HTERT RPE-1 (cell line): ENCODE measurements around the gene PPP1R15A.
"Not testable (repeated sequence)": the region's sequence is repeated elsewhere in the genome, so short reads cannot be mapped to it uniquely, and the experiment has no call there.

Source experiments
- in situ Hi-C: fragments of 300-500 bp; cut with MboI; formaldehyde crosslinking; loops from 4 replicates; pipeline ENCODE4 v1.14.3; 2020; ENCODE audit warnings: low sequenced_read_pairs

The PPP1R15A gene

DNA sequence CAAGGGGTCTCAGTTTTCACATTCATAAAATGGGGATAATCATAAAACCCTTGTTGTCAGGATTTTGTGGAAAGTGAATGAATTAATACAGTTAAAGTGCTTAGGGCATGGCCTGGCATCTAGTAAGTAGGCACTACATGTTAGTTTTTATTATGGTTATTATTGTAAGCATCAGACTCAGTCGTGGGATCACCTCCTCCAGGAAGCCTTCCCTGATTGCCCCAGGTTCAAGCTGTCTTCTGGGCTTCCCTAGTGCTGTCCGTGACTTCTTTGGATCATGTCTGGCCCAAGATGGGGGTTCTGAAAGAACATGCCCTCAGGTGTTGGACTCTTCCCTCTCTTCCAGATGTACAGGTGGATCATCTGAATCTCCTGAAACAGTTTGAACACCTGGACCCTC lies 38.6 kb downstream of the PPP1R15A start:
- in situ Hi-C loops = no loop called here

DNA sequence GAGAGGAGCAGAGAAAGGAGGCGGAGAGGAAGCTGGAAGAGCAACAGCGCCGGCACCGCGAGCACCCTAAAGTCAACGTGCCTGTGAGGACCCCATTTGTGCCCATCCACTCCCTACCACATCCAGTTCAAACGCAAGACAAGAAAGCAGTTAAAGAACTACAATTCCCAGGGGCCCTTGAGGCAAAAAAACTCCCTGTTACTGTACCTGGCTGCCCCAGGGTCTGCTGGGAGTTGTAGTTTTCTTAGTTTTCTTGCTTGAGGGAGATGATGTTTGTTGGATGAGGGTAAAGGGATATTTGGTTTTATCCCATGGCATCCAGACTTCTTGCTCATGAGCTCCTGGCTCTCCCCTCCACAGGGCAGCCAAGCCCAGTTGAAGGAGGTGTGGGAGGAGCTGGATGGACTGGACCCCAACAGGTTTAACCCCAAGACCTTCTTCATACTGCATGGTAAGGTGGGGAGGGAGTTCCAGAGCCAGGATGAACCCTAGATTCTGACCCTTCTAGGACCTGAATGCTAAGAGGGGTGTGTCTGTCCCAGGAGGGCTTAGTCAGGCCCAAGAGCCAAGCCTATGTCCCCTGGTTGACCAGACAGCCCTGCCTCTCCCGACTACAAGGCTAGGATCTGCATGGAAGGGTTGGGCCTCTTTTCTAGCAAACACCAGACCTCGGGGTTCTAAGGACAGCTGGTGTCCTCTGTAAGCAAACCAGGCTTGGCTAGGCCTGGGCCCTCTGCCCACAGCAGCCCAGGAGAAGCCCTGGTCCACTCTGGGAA lies 41.1 kb downstream of the PPP1R15A start:
- in situ Hi-C loops = no loop called here

DNA sequence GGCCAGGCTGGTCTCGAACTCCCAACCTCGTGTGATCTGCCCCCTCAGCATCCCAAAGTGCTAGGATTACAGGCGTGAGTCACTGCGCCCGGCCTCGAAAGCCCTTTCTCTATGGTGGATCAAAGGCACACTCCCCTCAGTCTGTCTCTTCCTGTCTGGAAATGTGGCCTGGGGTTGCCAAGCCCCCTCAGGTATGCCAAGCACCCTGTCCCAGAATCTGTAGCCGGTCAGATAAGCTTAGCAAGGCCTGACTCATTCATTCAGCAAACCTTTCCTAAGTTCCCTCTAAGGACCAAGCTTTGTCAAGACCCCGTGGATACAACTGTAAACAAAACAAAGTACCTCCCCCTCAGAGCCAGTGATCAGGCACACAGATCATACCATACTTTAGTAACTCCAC lies 42.0 kb downstream of the PPP1R15A start:
- in situ Hi-C loops = no loop called here

DNA sequence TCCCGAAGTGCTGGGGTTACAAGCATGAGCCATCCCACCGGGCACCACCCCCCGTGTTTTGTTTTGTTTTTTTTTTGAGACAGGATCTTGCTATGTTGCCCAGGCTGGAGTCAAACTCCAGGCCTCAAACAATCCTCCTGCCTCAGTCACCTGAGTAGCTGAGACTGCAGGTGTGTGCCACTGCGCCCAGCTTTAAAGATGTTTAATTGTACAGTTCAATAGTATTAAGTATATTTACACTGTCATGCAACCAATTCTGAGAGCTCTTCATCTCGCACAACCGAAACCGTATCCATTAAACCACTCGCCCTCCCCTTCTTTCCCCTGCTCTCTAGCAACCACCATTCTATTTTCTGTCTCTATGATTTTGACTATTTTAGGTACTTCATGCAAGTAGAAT lies 43.5 kb downstream of the PPP1R15A start:
- in situ Hi-C loops = no loop called here

DNA sequence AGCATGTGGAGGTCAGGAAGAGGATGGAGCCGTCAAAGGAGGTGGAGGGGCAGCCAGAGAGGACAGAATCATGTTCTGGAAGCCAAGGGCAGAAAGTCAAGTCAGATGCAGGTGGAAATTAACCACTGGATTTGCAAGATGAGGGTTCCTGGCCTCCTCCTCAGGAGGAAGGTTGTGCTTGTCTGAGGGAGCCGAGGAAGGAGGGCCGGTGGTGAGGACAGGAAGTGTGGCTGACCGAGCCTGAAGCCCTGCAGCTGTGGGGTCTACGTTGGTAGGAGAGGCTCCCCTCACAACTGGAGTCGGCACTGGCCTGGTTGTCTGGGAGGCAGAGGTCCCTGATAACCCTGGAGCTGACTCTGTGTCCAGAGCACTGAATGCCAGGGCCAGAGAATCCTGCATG lies 45.9 kb downstream of the PPP1R15A start:
- in situ Hi-C loops = no loop called here

DNA sequence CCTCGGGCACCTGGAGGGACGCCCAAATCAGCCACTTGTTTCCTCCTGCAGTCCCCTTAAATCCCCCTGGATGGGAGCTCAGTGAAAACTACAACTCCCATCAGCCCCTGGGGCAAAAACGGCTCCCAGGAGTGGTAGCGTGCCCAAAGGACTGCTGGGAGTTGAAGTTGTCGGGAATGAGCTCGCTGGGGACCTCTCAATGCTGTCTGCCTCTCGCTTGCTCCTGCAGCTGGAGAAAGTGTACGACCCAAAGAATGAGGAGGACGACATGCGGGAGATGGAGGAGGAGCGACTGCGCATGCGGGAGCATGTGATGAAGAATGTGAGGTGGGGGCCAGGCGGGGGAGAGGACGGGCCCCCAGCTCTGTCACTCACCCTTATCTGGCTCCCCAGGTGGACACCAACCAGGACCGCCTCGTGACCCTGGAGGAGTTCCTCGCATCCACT lies 46.6 kb downstream of the PPP1R15A start:
- in situ Hi-C loops = no loop called here

DNA sequence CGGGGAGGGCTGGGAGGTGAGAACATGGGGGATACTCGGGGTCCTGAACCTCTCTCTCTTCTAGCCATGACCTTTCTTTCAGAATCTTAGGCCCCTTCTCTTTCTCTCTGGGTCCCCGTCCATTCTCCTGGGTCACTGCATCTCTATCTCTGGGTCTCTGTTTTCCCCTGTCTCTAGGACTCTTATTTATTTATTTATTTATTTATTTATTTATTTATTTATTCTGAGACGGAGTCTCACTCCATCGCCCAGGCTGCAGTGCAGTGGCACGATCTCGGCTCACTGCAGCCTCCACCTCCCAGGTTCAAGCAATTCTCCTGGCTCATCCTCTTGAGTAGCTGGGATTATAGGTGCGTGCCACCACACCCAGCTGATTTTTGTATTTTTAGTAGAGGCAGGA lies 47.0 kb downstream of the PPP1R15A start:
- in situ Hi-C loops = not testable (repeated sequence)

DNA sequence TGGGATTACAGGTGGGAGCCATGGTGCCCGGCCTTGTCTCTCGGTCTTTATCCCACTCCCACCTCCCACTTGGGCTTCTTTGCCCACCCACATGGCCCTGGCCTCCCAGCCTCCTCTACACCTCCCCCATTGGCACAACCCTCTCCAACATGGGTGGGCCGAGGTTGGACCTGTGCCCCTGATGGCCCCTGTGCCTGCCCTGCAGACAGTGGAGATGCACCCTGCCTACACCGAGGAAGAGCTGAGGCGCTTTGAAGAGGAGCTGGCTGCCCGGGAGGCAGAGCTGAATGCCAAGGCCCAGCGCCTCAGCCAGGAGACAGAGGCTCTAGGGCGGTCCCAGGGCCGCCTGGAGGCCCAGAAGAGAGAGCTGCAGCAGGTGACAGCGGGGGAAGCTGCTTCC lies 48.7 kb downstream of the PPP1R15A start:
- in situ Hi-C loops = no loop called here

DNA sequence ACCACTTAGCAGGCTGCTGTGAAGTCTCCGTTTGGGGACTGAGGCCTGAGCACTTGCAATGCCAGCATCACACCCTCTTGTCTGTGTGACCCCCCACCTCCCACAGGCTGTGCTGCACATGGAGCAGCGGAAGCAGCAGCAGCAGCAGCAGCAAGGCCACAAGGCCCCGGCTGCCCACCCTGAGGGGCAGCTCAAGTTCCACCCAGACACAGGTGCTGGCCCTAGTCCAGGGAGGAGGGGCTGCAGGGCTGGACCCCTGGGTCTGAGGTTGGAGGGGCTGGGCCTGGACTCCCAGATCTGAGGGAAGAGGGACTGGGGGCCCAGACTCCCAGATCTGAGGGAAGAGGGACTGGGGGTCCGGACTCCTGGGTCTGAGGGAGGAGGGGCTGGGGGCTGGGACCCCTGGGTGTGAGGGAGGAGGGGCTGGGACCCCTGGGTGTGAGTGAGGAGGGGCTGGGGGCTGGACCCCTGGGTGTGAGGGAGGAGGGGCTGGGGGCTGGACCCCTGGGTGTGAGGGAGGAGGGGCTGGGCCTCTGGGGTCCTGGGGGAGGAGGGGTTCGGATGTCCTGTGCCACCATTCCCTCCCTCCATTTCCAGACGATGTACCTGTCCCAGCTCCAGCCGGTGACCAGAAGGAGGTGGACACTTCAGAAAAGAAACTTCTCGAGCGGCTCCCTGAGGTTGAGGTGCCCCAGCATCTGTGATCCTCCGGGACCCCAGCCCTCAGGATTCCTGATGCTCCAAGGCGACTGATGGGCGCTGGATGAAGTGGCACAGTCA lies 49.7 kb downstream of the PPP1R15A start:
- in situ Hi-C loops = no loop called here

DNA sequence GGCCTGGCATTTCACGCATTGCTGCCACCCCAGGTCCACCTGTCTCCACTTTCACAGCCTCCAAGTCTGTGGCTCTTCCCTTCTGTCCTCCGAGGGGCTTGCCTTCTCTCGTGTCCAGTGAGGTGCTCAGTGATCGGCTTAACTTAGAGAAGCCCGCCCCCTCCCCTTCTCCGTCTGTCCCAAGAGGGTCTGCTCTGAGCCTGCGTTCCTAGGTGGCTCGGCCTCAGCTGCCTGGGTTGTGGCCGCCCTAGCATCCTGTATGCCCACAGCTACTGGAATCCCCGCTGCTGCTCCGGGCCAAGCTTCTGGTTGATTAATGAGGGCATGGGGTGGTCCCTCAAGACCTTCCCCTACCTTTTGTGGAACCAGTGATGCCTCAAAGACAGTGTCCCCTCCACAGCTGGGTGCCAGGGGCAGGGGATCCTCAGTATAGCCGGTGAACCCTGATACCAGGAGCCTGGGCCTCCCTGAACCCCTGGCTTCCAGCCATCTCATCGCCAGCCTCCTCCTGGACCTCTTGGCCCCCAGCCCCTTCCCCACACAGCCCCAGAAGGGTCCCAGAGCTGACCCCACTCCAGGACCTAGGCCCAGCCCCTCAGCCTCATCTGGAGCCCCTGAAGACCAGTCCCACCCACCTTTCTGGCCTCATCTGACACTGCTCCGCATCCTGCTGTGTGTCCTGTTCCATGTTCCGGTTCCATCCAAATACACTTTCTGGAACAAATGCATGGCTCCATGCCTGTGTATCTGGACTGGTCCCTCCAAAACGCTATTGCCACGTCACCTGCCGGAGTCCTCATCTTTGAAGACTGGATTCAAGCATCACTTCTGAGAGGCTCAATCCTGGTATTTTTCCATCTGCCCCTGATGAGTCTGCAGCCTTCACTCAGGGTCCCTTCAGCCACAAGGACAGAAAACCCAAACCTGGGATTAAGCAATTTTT lies 50.6 kb downstream of the PPP1R15A start:
- in situ Hi-C loops = no loop called here

DNA sequence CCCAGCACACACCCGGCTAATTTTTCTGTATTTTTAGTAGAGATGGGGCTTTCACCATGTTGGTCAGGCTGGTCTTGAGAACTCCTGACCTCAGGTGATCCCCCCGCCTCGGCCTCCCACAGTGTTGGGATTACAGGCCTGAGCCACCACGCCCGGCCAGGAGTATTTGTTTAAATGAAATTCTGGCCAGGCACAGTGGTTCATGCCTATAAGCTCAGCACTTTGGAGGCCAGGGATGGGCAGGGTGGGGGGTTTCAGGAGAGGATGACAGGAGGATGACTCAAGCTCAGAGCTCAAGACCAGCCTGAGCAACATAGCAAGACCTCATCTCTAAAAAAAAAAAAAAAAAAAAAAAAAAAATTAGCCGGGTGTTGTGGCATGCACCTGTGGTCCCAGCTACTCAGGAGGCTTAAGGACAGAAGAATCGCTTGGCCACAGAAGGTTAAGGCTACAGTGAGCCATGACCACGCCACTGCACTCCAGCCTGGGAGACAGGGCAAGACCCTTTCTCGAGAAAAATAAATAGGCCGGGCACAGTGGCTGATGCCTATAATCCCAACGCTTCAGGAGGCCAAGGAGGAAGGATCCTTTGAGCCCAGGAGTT lies 53.1 kb downstream of the PPP1R15A start:
- in situ Hi-C loops = no loop called here
